CD8-positive, alpha-beta memory T cell (primary cell): ENCODE data around the gene ANAPC16. TPM values are rescaled to one million over a fixed set of nuclear protein-coding genes. Genes with fewer than 3 reads are reported as not detected.

ENCODE experiments used
- CTCF ChIA-PET: fragments of 350-600 bp; sonication (Branson Sonifier 250); formaldehyde crosslinking; loops from one replicate; lab custom pipeline; 2021; ENCODE audit warnings: antibody characterized with exemption; lab: Charles Lee
- POLR2A ChIA-PET: fragments of 350-600 bp; sonication (Branson Sonifier 250); formaldehyde crosslinking; loops from one replicate; lab custom pipeline; 2021; ENCODE audit warnings: antibody characterized with exemption; lab: Charles Lee
- DNase-seq, 5 donors: peaks; one replicate each; pipeline versions ENCODE4 v3.0.0 to v3.0.0-alpha.2; 2020 to 2022; ENCODE audit warnings: mixed read lengths in 1 of 5
- H3K27ac ChIP-seq: one replicate; pipeline ENCODE4 v1.7.0; 2013; ENCODE audit warnings: low read depth, mild to moderate bottlenecking, low read length, moderate library complexity
- H3K27me3 ChIP-seq: 2 replicates; pipeline ENCODE4 v1.7.0; 2013; ENCODE audit warnings: low read length, mild to moderate bottlenecking; ENCODE audit not compliant: insufficient read depth, poor library complexity, severe bottlenecking
- H3K36me3 ChIP-seq: 2 replicates; pipeline ENCODE4 v1.7.0; 2013; ENCODE audit warnings: mild to moderate bottlenecking, low read length, moderate library complexity; ENCODE audit not compliant: insufficient read depth
- H3K4me1 ChIP-seq: 2 replicates; pipeline ENCODE4 v1.7.0; 2013; ENCODE audit warnings: mild to moderate bottlenecking, low read length, moderate library complexity; ENCODE audit not compliant: insufficient read depth
- H3K4me3 ChIP-seq: 2 replicates; pipeline ENCODE4 v1.7.0; 2013; ENCODE audit warnings: mild to moderate bottlenecking, low read length
- H3K9me3 ChIP-seq: 2 replicates; pipeline ENCODE4 v1.7.0; 2013; ENCODE audit warnings: mild to moderate bottlenecking, low read length
- H3K27ac Mint-ChIP-seq, 8 donors: one replicate each; pipeline ENCODE4 v1.8.0; 2020 to 2021; ENCODE audit warnings: mixed read lengths in 8 of 8, mild to moderate bottlenecking in 6 of 8, inconsistent platforms in 3 of 8, moderate library complexity in 3 of 8
- H3K27me3 Mint-ChIP-seq, 2 donors: one replicate each; pipeline ENCODE4 v1.8.0; 2020 to 2021; ENCODE audit warnings: mixed read lengths in 2 of 2, mild to moderate bottlenecking in 1 of 2, moderate library complexity in 1 of 2
- H3K36me3 Mint-ChIP-seq, 3 donors: one replicate each; pipeline ENCODE4 v1.8.0; 2020 to 2021; ENCODE audit warnings: mixed read lengths in 3 of 3, inconsistent platforms in 1 of 3, mild to moderate bottlenecking in 1 of 3
- H3K4me1 Mint-ChIP-seq, 3 donors: one replicate each; pipeline ENCODE4 v1.8.0; 2020 to 2021; ENCODE audit warnings: mixed read lengths in 3 of 3, inconsistent platforms in 1 of 3, mild to moderate bottlenecking in 1 of 3
- H3K4me3 Mint-ChIP-seq, 7 donors: one replicate each; pipeline ENCODE4 v1.8.0; 2020 to 2021; ENCODE audit warnings: mixed read lengths in 7 of 7, mild to moderate bottlenecking in 6 of 7, moderate library complexity in 4 of 7, inconsistent platforms in 2 of 7
- H3K9me3 Mint-ChIP-seq, 5 donors: one replicate each; pipeline ENCODE4 v1.8.0; 2020 to 2022; ENCODE audit warnings: mixed read lengths in 5 of 5, mild to moderate bottlenecking in 3 of 5, moderate library complexity in 2 of 5, inconsistent platforms in 1 of 5
- polyA plus RNA-seq: library from polyadenylated mRNA; unstranded; fragments of 300-500 nt; fragmentation: Illumina TruSeq; gene quantifications from one replicate; pipeline ENCODE4 v1.2.3, GENCODE V29; 2021
- total RNA-seq, 2 experiments: library from RNA; stranded (reverse); gene quantifications; one replicate each; pipeline ENCODE4 v1.2.3, GENCODE V29; 2021

The ANAPC16 gene
- total RNA-seq = 10 to 100 TPM; 68.1 to 78.3 TPM
- 329 TPM for polyA plus RNA-seq

GRCh38 chr10:72215611-72216549, at the start of gene ANAPC16, which contains the start of gene ASCC1:
Gene ANAPC16 (plus strand): TSS chr10:72216012. CDS start chr10:72223915, 7,903 bp downstream.
Gene ASCC1 (minus strand): TSS chr10:72216276. CDS start chr10:72213298, 2,978 bp downstream.
- peak within 1 kb of the TSS; percentile 94 to 100 (median 99) for H3K4me3 Mint-ChIP-seq
- peaks cover 0 to 33% (median 3%) of the 10 kb centered on the region in 3 donors for H3K36me3 Mint-ChIP-seq
- H3K27ac ChIP-seq = peak within 1 kb of the TSS; percentile 91
- ChIA-PET CTCF (interaction anchor here (0.7 to 3.0 kb wide), 15 partner anchors 45 to 320 kb away, joined by 3 to 10 read pairs (median 5); partner anchors contain the start of genes DDIT4 and SPOCK2), POLR2A (interaction anchor here (0.7 to 2.8 kb wide), 14 partner anchors 9 to 167 kb away, joined by 3 to 14 read pairs (median 5); partner anchors contain the start of genes DDIT4 and SPOCK2)
- H3K9me3 ChIP-seq = no peaks in the 10 kb centered on the region
- peak; percentile 90 to 99 (median 95) for DNase-seq
- H3K4me1 ChIP-seq = peaks cover 47% of the 10 kb centered on the region
- no peaks in the 10 kb centered on the region for H3K27me3 ChIP-seq
- H3K36me3 ChIP-seq = peaks cover 9% of the 10 kb centered on the region
- H3K27ac Mint-ChIP-seq = peak within 1 kb of the TSS; percentile 92 to 100 (median 99)
- H3K4me1 Mint-ChIP-seq = peaks cover 38 to 62% (median 53%) of the 10 kb centered on the region in 3 donors
- peaks cover 0 to 3% of the 10 kb centered on the region in 2 donors for H3K27me3 Mint-ChIP-seq
- no peaks in the 10 kb centered on the region for H3K9me3 Mint-ChIP-seq
- peak within 1 kb of the TSS; percentile 99 for H3K4me3 ChIP-seq

- H3K27me3 Mint-ChIP-seq = no peaks in the 10 kb centered on the region
- no peak overlapping the region for H3K4me3 ChIP-seq
- POLR2A ChIA-PET = no interaction called here
- no peaks in the 10 kb centered on the region for H3K9me3 Mint-ChIP-seq
- no peaks in the 10 kb centered on the region for H3K36me3 ChIP-seq
- peaks cover 5 to 9% (median 9%) of the 10 kb centered on the region in 3 donors for H3K4me1 Mint-ChIP-seq
- H3K27ac ChIP-seq = no peak overlapping the region
- no peaks in the 10 kb centered on the region for H3K27me3 ChIP-seq
- H3K9me3 ChIP-seq = no peaks in the 10 kb centered on the region
- no peak overlapping the region for H3K27ac Mint-ChIP-seq
- no peak overlapping the region for H3K4me3 Mint-ChIP-seq
- CTCF ChIA-PET = no interaction called here
- H3K4me1 ChIP-seq = peaks cover 7% of the 10 kb centered on the region
- no peak for DNase-seq
- peaks cover 3 to 21% (median 5%) of the 10 kb centered on the region in 3 donors for H3K36me3 Mint-ChIP-seq
Observed at GRCh38 chr10:72167118-72167517, 48.7 kb upstream of the ANAPC16 start.

GRCh38 chr10:72170263-72170662, 45.5 kb upstream of the ANAPC16 start:
- H3K9me3 Mint-ChIP-seq = no peaks in the 10 kb centered on the region
- H3K4me1 Mint-ChIP-seq = peaks cover 3 to 4% (median 3%) of the 10 kb centered on the region in 3 donors
- no peak overlapping the region for H3K27ac ChIP-seq
- no peak overlapping the region for H3K4me3 Mint-ChIP-seq
- peak overlapping the region in 2 of 8 donors; percentile 3 to 81 for H3K27ac Mint-ChIP-seq
- H3K9me3 ChIP-seq = no peaks in the 10 kb centered on the region
- no peak for DNase-seq
- H3K27me3 Mint-ChIP-seq = no peaks in the 10 kb centered on the region
- H3K4me3 ChIP-seq = no peak overlapping the region
- ChIA-PET CTCF (no interaction called here), POLR2A (no interaction called here)
- H3K4me1 ChIP-seq = no peaks in the 10 kb centered on the region
- H3K27me3 ChIP-seq = no peaks in the 10 kb centered on the region
- H3K36me3 ChIP-seq = no peaks in the 10 kb centered on the region
- peaks cover 3 to 18% (median 4%) of the 10 kb centered on the region in 3 donors for H3K36me3 Mint-ChIP-seq

- Histone ChIP-seq H3K36me3 (no peaks in the 10 kb centered on the region), H3K9me3 (no peaks in the 10 kb centered on the region), H3K4me1 (no peaks in the 10 kb centered on the region), H3K4me3 (no peak overlapping the region), H3K27me3 (no peaks in the 10 kb centered on the region), H3K27ac (no peak overlapping the region)
- POLR2A ChIA-PET = no interaction called here
- no peaks in the 10 kb centered on the region for H3K27me3 Mint-ChIP-seq
- H3K4me3 Mint-ChIP-seq = no peak overlapping the region
- CTCF ChIA-PET = no interaction called here
- H3K9me3 Mint-ChIP-seq = no peaks in the 10 kb centered on the region
- H3K27ac Mint-ChIP-seq = no peak overlapping the region
- H3K36me3 Mint-ChIP-seq = peaks cover 3 to 18% (median 4%) of the 10 kb centered on the region in 3 donors
- peaks cover 0 to 3% (median 3%) of the 10 kb centered on the region in 3 donors for H3K4me1 Mint-ChIP-seq
- DNase-seq = no peak
Observed at GRCh38 chr10:72170733-72171132, 45.1 kb upstream of the ANAPC16 start.

GRCh38 chr10:72171175-72171630, 44.6 kb upstream of the ANAPC16 start:
- H3K27me3 Mint-ChIP-seq = no peaks in the 10 kb centered on the region
- H3K27me3 ChIP-seq = no peaks in the 10 kb centered on the region
- H3K4me3 ChIP-seq = no peak overlapping the region
- no peak overlapping the region for H3K27ac ChIP-seq
- no peak for DNase-seq
- H3K9me3 Mint-ChIP-seq = no peaks in the 10 kb centered on the region
- H3K4me3 Mint-ChIP-seq = no peak overlapping the region
- no peaks in the 10 kb centered on the region for H3K36me3 ChIP-seq
- H3K4me1 ChIP-seq = no peaks in the 10 kb centered on the region
- peaks cover 0 to 3% (median 3%) of the 10 kb centered on the region in 3 donors for H3K4me1 Mint-ChIP-seq
- ChIA-PET CTCF (no interaction called here), POLR2A (no interaction called here)
- H3K9me3 ChIP-seq = no peaks in the 10 kb centered on the region
- peak overlapping the region in 1 of 8 donors; percentile 38 for H3K27ac Mint-ChIP-seq
- peaks cover 3 to 18% (median 4%) of the 10 kb centered on the region in 3 donors for H3K36me3 Mint-ChIP-seq

- Mint-ChIP-seq H3K4me1 (peaks cover 0 to 3% (median 0%) of the 10 kb centered on the region in 3 donors), H3K27me3 (no peaks in the 10 kb centered on the region), H3K4me3 (no peak overlapping the region), H3K36me3 (peaks cover 0 to 22% (median 7%) of the 10 kb centered on the region in 3 donors), H3K9me3 (no peaks in the 10 kb centered on the region), H3K27ac (no peak overlapping the region)
- POLR2A ChIA-PET = no interaction called here
- H3K27ac ChIP-seq = no peak overlapping the region
- no peak for DNase-seq
- no peaks in the 10 kb centered on the region for H3K4me1 ChIP-seq
- CTCF ChIA-PET = no interaction called here
- H3K36me3 ChIP-seq = no peaks in the 10 kb centered on the region
- no peak overlapping the region for H3K4me3 ChIP-seq
- H3K27me3 ChIP-seq = no peaks in the 10 kb centered on the region
- H3K9me3 ChIP-seq = no peaks in the 10 kb centered on the region
Observed at GRCh38 chr10:72173262-72173618, 42.6 kb upstream of the ANAPC16 start.

GRCh38 chr10:72173619-72174296, 42.1 kb upstream of the ANAPC16 start:
- H3K36me3 Mint-ChIP-seq = peaks cover 0 to 23% (median 5%) of the 10 kb centered on the region in 3 donors
- CTCF ChIA-PET = interaction anchor here (1.2 kb wide), 1 partner anchor 9 kb away, joined by 3 read pairs; no protein-coding TSS in a partner anchor
- DNase-seq = no peak
- H3K27me3 Mint-ChIP-seq = no peaks in the 10 kb centered on the region
- Histone ChIP-seq H3K4me3 (no peak overlapping the region), H3K36me3 (no peaks in the 10 kb centered on the region), H3K27ac (no peak overlapping the region), H3K27me3 (no peaks in the 10 kb centered on the region), H3K9me3 (no peaks in the 10 kb centered on the region), H3K4me1 (no peaks in the 10 kb centered on the region)
- no peak overlapping the region for H3K4me3 Mint-ChIP-seq
- H3K27ac Mint-ChIP-seq = peak overlapping the region in 2 of 8 donors; percentile 38 to 39
- no peaks in the 10 kb centered on the region for H3K9me3 Mint-ChIP-seq
- POLR2A ChIA-PET = no interaction called here
- H3K4me1 Mint-ChIP-seq = peaks cover 0 to 3% (median 0%) of the 10 kb centered on the region in 3 donors
